ENCODE measurements around the gene TOGARAM2. TPM values are rescaled to one million over a fixed set of nuclear protein-coding genes. Genes with fewer than 3 reads are reported as not detected.

Gene TOGARAM2
- total RNA-seq: under 0.01 TPM in 1 of 2 replicates, not detected in the other

GRCh38 chr2:28981016-28981441 lies at the start of gene TOGARAM2:
TOGARAM2 (plus strand) TSS chr2:28981298; CDS start chr2:28994835, 13,537 bp downstream.

GRCh38 chr2:29074411-29074810 lies 93.3 kb downstream of the TOGARAM2 start, which contains the start of gene PCARE:
PCARE (minus strand) TSS chr2:29074523; CDS start chr2:29074261, 262 bp downstream.

Other genes starting within 250 kb of the TOGARAM2 start
- 82.7 and 87.9 TPM in 2 replicates for gene PPP1CB, start 229.5 kb upstream of the TOGARAM2 start, total RNA-seq
- 0.15 and 0.17 TPM in 2 replicates for gene SPDYA, start 170.5 kb upstream of the TOGARAM2 start, total RNA-seq
- 7.6 and 11.1 TPM in 2 replicates for gene TRMT61B, start 111.0 kb upstream of the TOGARAM2 start, total RNA-seq
- gene WDR43, start 86.6 kb upstream of the TOGARAM2 start, total RNA-seq: 35.5 and 39.4 TPM in 2 replicates
- not detected in 2 replicates for gene PCARE, start 93.2 kb downstream of the TOGARAM2 start, total RNA-seq
- 14.7 and 18.0 TPM in 2 replicates for gene CLIP4, start 134.1 kb downstream of the TOGARAM2 start, total RNA-seq